K562 (cell line): Measurements from ENCODE around the gene ALG9. TPM values are rescaled to one million over a fixed set of nuclear protein-coding genes. Genes with fewer than 3 reads are reported as not detected.
A peak's percentile ranks its signal among the peaks of the same experiment; 100 is the strongest.

Source experiments
- BRF2 ChIP-seq: IDR thresholded peaks from 3 replicates; pipeline ENCODE4 v1.6.1; 2011; ENCODE audit warnings: borderline replicate concordance, mild to moderate bottlenecking; ENCODE audit not compliant: insufficient read length, insufficient read depth
- CBX1 ChIP-seq: sonication (generic); IDR thresholded peaks from 2 replicates; pipeline ENCODE4 v1.6.1; 2016; ENCODE audit warnings: antibody characterized with exemption, low read depth, mild to moderate bottlenecking
- EGR1 ChIP-seq: fragments of 450-650 bp; conservative IDR thresholded peaks from 2 replicates; pipeline ENCODE4 v1.6.1; 2017; ENCODE audit warnings: mild to moderate bottlenecking
- EHMT2 ChIP-seq: fragments of 450-650 bp; IDR thresholded peaks from 2 replicates; pipeline ENCODE4 v1.6.1; 2018; ENCODE audit warnings: antibody characterized with exemption
- GTF2E2 ChIP-seq: fragments of 200-800 bp; sonication (Bioruptor generic); IDR thresholded peaks from 2 replicates; pipeline ENCODE4 v1.6.1; 2016; ENCODE audit warnings: missing genetic modification characterization, missing compliant biosample characterization
- HDAC8 ChIP-seq: fragments of 450-650 bp; IDR thresholded peaks from 2 replicates; pipeline ENCODE4 v1.6.1; 2016; ENCODE audit warnings: mild to moderate bottlenecking, missing genetic modification characterization, moderate library complexity, missing compliant biosample characterization
- HINFP ChIP-seq: fragments of 450-650 bp; conservative IDR thresholded peaks from 2 replicates; pipeline ENCODE4 v1.6.1; 2016; ENCODE audit warnings: missing genetic modification characterization, low read depth, mild to moderate bottlenecking, control low read depth, missing compliant biosample characterization
- HMG20A ChIP-seq: fragments of 450-650 bp; formaldehyde crosslinking; conservative IDR thresholded peaks from 2 replicates; pipeline ENCODE4 v1.4.0; 2020; ENCODE audit warnings: mild to moderate bottlenecking, mixed read lengths
- KLF10 ChIP-seq: fragments of 250-450 bp; sonication (Bioruptor Pico); IDR thresholded peaks from 2 replicates; pipeline ENCODE4 v1.6.1; 2021; ENCODE audit warnings: matching md5 sums
- L3MBTL2 ChIP-seq: fragments of 450-650 bp; IDR thresholded peaks from 2 replicates; pipeline ENCODE4 v1.6.1; 2016; ENCODE audit warnings: mild to moderate bottlenecking, moderate library complexity
- MCM3 ChIP-seq: fragments of 450-650 bp; IDR thresholded peaks from 2 replicates; pipeline ENCODE4 v1.6.1; 2016
- MYC ChIP-seq, 2 experiments: fragments of 250-450 bp in 1 of 2; sonication (Bioruptor Pico) in 1 of 2; IDR thresholded peaks; 2 replicates each; pipeline versions ENCODE4 v1.5.1 to v1.6.1; 2012 to 2021; ENCODE audit warnings: low read depth in 2 of 2, borderline replicate concordance in 1 of 2, improper control_type of control experiment in 1 of 2, low read length in 1 of 2, mild to moderate bottlenecking in 1 of 2, moderate library complexity in 1 of 2
- NR1H2 ChIP-seq: sonication (generic); formaldehyde crosslinking; IDR thresholded peaks from 2 replicates; pipeline ENCODE4 v1.4.0; 2020; ENCODE audit warnings: mild to moderate bottlenecking, missing genetic modification reagents
- NR3C1 ChIP-seq: sonication (generic); formaldehyde crosslinking; IDR thresholded peaks from 2 replicates; pipeline ENCODE4 v1.8.1; 2022; ENCODE audit warnings: missing genetic modification reagents
- POLR2AphosphoS5 ChIP-seq: IDR thresholded peaks from 2 replicates; pipeline ENCODE4 v1.6.1; 2011; ENCODE audit warnings: mild to moderate bottlenecking, low read depth, low read length, moderate library complexity; ENCODE audit not compliant: control insufficient read depth, insufficient read depth
- POLR2H ChIP-seq: IDR thresholded peaks from 2 replicates; pipeline ENCODE4 v1.6.1; 2016; ENCODE audit warnings: missing genetic modification characterization, low read depth, mild to moderate bottlenecking, control low read depth, missing compliant biosample characterization, moderate library complexity
- PTTG1 ChIP-seq: fragments of 450-650 bp; IDR thresholded peaks from 2 replicates; pipeline ENCODE4 v1.6.1; 2016; ENCODE audit warnings: low read depth, mild to moderate bottlenecking, missing genetic modification characterization, missing compliant biosample characterization
- SIRT6 ChIP-seq: IDR thresholded peaks from one replicate; pipeline ENCODE4 v1.6.1; 2012; ENCODE audit warnings: low read depth, mild to moderate bottlenecking, control low read depth, inconsistent platforms, low read length, moderate library complexity
- SMAD4 ChIP-seq: fragments of 250-450 bp; sonication (Bioruptor Pico); conservative IDR thresholded peaks from 2 replicates; pipeline ENCODE4 v1.8.0; 2021; ENCODE audit warnings: inconsistent platforms, mild to moderate bottlenecking, moderate library complexity
- SNAPC5 ChIP-seq: fragments of 250-450 bp; sonication (Bioruptor Pico); IDR thresholded peaks from 2 replicates; pipeline ENCODE4 v1.8.0; 2021; ENCODE audit warnings: moderate library complexity, mild to moderate bottlenecking, inconsistent platforms
- TRIM28 ChIP-seq: fragments of 450-650 bp; IDR thresholded peaks from 2 replicates; pipeline ENCODE4 v1.6.1; 2017
- ZBTB26 ChIP-seq: fragments of 450-650 bp; formaldehyde crosslinking; IDR thresholded peaks from 2 replicates; pipeline ENCODE4 v1.4.0; 2022; ENCODE audit warnings: missing genetic modification characterization
- ZBTB8A ChIP-seq: fragments of 450-650 bp; IDR thresholded peaks from 2 replicates; pipeline ENCODE4 v1.6.1; 2018; ENCODE audit warnings: mild to moderate bottlenecking, moderate library complexity; ENCODE audit not compliant: partially characterized antibody
- ZNF274 ChIP-seq: IDR thresholded peaks from 2 replicates; pipeline ENCODE4 v1.6.1; 2011; ENCODE audit warnings: low read depth, mild to moderate bottlenecking, low read length, moderate library complexity, borderline replicate concordance
- ZNF408 ChIP-seq: fragments of 250-450 bp; sonication (Bioruptor Pico); IDR thresholded peaks from 2 replicates; pipeline ENCODE4 v1.4.0; 2020; ENCODE audit warnings: low read depth, mild to moderate bottlenecking, moderate library complexity
- ZNF764 ChIP-seq: fragments of 250-450 bp; sonication (Bioruptor Pico); IDR thresholded peaks from 2 replicates; pipeline ENCODE4 v1.4.0; 2020; ENCODE audit warnings: low read depth, mild to moderate bottlenecking, moderate library complexity
- polyA plus RNA-seq, 8 experiments: library from polyadenylated mRNA; depleted of rRNA in 4 of 8; stranded (reverse) in 5 of 8; unstranded in 3 of 8; fragments of >200 nt; fragmentation: Nextera tagmentation in 2 of 8; fragmentation: Illumina TruSeq in 1 of 8; extraction: Ambion mirVana in 2 of 8; extraction: Trizol in 1 of 8; gene quantifications; 2 replicates each; pipeline versions ENCODE4 v1.2.1 to v1.2.3, GENCODE V29; 2011 to 2014; ENCODE audit warnings: inconsistent platforms in 1 of 8, missing spikeins in 1 of 8
- total RNA-seq, 7 experiments: library from RNA; depleted of rRNA in 6 of 7; stranded (reverse); fragments of >200 nt in 6 of 7; fragmentation: Illumina TruSeq in 2 of 7; extraction: Trizol in 2 of 7; gene quantifications; 2 replicates each; pipeline versions ENCODE4 v1.2.1 to v1.2.3, GENCODE V29; 2011 to 2021; ENCODE audit warnings: low replicate concordance in 1 of 7

ALG9 gene
- total and polyA plus RNA-seq, 9 of the 15 experiments (the other 6 are each of a cell fraction or from before 2014, with no cell fraction given) = 11.5 to 40.5 (median 24.9) TPM

DNA sequence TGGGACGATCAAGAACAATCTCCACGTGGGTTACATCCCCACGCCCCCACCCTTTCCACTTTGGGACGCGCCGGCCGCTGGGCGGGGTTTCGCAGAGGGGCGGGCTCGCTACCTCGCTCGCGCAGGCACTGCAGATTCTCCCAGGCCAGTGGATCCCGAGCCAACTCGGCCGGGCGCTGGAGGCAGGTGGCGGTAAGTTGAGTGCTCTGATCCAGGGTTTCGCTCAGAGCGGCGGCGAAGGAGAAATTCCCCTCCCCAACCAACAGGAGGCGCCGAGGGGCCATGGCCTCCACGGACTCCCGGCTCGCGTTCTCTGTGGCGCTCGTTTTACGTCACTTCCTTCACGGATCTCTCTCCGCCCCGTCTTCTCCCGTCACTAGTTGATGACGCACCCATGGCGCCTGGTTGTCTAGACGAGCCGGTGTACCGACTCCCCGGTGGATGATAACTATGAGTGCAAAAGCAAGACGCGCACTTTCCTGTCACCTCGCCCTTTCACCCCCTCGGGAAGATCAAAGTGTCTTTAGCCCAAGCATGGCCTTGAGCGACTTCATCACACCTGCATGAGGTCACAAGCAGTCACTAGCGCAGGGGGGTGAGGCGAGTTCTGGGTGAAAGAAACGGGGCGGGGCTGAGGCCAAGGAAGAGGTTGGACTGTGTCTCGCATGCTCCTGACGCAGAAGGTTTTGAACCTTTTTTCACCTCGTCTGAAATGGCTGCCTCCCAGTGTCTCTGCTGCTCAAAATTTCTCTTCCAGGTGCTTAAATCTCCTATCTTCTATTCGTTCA is 7.7 kb upstream of the ALG9 start, which contains the start of the genes CFAP68 and FDXACB1 (continued):
- no peak for TF ChIP-seq HDAC8 (tag)
- TF ChIP-seq NR1H2 (CRISPR knock-in tag) = no peak
- peak; percentile 100 for TF ChIP-seq SMAD4 (CRISPR knock-in tag)
- peak; percentile 76; the same call in 1 of the 2 replicates for TF ChIP-seq L3MBTL2
- TF ChIP-seq PTTG1 (tag) = no peak
- TF ChIP-seq ZBTB26 (CRISPR knock-in tag) = no peak
- TF ChIP-seq ZBTB8A = no peak
- TF ChIP-seq TRIM28 = no peak
- peak; percentile 59 for TF ChIP-seq POLR2AphosphoS5
- TF ChIP-seq HINFP (tag) = no peak
- TF ChIP-seq HMG20A (CRISPR knock-in tag) = no peak
- TF ChIP-seq NR3C1 = no peak
- 0 out of 2 replicates have a peak, but pooled peaks have one; percentile 5 for TF ChIP-seq EGR1
- TF ChIP-seq CBX1 = peak; percentile 55; the same call in 1 of the 2 replicates
- TF ChIP-seq SNAPC5 (CRISPR knock-in tag) = no peak
- no peak for TF ChIP-seq SIRT6
- no peak for TF ChIP-seq KLF10 (CRISPR knock-in tag)
- TF ChIP-seq MCM3 = no peak
- no peak for TF ChIP-seq BRF2
- peak; percentile 71 for TF ChIP-seq MYC (IDR thresholded peaks at IDR 0.05; ENCODE audit: low read depth, low read length)
- peak; percentile 18; the same call in 1 of the 2 replicates for TF ChIP-seq MYC (CRISPR knock-in tag; IDR thresholded peaks at IDR 0.05; ENCODE audit: borderline replicate concordance, low read depth)
- TF ChIP-seq ZNF274 = no peak
- peak; percentile 85 for TF ChIP-seq POLR2H
- TF ChIP-seq ZNF408 = no peak
- no peak for TF ChIP-seq EHMT2
- no peak for TF ChIP-seq ZNF764 (CRISPR knock-in tag)
- TF ChIP-seq GTF2E2 = peak; percentile 90
